ENCODE data around the gene PTPRN2.

DNA sequence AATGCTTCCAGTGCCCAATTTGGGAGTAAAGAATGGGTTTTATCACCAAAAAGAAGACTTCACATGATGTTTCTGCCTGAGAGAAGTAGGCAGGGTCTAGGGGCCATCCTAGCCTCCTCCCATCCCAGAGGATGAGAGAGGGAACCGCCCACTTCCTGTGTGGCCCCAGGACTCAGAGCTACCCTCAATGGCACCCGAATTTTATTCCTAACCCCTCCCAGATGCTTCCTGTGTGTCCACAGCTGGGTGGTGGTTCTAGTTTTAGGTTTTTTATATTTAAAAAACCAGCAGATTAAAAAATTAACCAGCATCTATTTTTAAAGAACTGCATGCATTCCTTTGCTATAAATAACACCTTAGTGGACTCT lies 583.5 kb downstream of the PTPRN2 start:
- no peak for TF ChIP-seq CTCF (IDR thresholded peaks at IDR 0.05)
- TF ChIP-seq ZFX (IDR thresholded peaks at IDR 0.05; ENCODE audit: borderline replicate concordance), result no peak
